NCI-H1694 treated with DMSO at 0.1 percent for 48 hours (cell line): Measurements from ENCODE around the gene BOLA1.
"Not testable (repeated sequence)": the region's sequence is repeated elsewhere in the genome, so short reads cannot be mapped to it uniquely, and the experiment has no call there.

Experiments used
- DNase-seq: peaks from one replicate; lab custom pipeline; 2025; lab: John Stamatoyannopoulos, UW

Gene BOLA1, protein sequence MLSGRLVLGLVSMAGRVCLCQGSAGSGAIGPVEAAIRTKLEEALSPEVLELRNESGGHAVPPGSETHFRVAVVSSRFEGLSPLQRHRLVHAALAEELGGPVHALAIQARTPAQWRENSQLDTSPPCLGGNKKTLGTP

GRCh38 chr1:149899460-149900284 lies at the start of gene BOLA1:
TSS of gene BOLA1 (plus strand) at chr1:149899568. CDS start at chr1:149900060, 492 bp downstream.
- peak; percentile 69 for DNase-seq

- DNase-seq = no peak
Measured at GRCh38 chr1:149849947-149850360, 49.4 kb upstream of the BOLA1 start.

- not testable (repeated sequence) for DNase-seq
Measured at GRCh38 chr1:149850732-149851345, 48.5 kb upstream of the BOLA1 start.

- not testable (repeated sequence) for DNase-seq
Measured at GRCh38 chr1:149851585-149852213, 47.7 kb upstream of the BOLA1 start.

GRCh38 chr1:149852263-149852662 lies 47.1 kb upstream of the BOLA1 start:
- not testable (repeated sequence) for DNase-seq

- not testable (repeated sequence) for DNase-seq
Measured at GRCh38 chr1:149860271-149860670, 39.1 kb upstream of the BOLA1 start.

DNA sequence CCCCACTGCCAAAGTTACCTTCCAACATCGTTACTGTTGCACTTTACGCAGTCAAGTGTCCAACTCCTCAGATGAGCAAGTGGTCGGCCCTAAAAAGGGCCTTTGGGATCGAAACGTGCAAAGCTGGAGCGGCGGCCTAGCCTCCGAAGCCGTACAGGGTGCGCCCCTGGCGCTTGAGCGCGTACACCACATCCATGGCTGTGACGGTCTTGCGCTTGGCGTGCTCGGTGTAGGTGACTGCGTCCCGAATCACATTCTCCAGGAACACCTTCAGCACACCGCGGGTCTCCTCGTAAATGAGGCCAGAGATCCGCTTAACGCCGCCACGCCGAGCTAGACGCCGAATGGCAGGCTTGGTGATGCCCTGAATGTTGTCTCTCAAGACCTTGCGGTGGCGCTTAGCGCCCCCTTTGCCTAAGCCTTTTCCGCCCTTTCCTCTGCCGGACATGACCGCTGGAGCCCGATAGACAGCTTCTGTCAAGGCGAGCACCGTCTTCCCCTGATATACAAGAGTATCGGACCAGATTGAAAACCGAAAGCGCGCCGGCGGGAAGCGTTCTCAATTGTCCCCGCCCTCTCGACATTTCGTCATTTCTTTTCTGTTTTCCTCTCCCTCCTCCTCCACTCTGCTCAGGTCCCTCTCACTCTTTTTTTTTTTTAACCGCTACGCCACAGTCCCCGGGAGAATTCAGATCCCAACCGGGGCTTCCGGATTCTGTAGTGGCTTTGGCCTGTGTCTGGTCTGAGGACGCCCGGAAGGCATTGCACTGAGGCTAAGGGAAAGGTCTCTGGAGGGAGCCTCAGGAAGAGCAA lies 38.5 kb upstream of the BOLA1 start:
- DNase-seq = not testable (repeated sequence)

GRCh38 chr1:149861497-149862054 lies 37.8 kb upstream of the BOLA1 start:
- DNase-seq = not testable (repeated sequence)

- not testable (repeated sequence) for DNase-seq
Measured at GRCh38 chr1:149866887-149867286, 32.5 kb upstream of the BOLA1 start.

DNA sequence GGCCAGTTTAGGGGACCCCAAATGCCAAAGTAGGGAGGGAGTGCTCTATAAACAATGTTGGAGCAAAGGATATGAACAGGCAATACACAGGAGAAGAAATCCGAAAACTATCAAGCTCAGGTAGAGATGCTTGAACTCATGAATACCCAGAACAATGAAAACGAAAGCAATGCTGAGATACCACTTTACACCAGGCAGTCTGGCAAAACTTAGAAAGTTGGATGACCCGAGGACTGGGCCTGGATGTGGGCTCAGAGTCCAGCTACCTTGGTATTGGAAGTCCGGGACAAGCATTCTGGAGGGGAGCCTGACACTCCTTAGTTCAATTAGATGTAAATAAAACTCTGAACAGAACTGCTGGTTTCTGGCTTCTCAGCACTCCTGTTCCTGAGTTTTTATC lies 26.3 kb upstream of the BOLA1 start:
- DNase-seq = not testable (repeated sequence)

DNA sequence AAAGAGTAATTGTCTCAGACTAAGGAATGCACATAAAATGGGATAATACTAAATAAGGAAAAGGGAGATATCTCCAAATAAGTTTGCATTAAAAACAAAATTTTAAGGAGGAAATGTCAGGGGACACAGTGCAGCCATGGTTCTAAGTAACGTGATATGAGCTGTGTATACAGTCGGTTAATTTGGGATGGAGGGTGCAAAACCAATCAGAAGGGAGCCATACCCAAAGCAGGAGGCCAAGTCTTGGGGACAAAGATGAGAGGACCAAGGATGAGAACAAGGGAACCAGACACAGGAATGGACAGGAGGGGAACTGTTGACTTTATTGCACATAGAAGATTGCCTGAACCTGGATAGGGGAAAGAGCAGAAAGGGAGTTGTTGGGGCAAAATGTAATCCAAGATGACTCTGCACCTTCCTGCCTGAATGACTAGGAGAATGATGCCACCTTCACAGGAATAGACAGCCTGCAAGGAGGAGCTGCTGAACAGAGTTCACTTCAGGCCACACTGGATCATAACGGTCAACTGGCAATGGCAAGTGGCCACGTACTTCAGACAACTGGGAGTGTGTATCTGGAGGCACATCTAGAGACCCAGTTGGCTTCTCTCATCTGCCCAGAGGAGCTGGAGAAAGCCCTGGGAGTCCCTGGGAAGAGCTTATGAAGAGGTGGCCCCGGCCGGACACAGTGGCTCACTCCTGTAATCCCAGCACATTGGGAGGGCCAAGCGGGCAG lies 22.0 kb upstream of the BOLA1 start:
- DNase-seq = no peak

DNA sequence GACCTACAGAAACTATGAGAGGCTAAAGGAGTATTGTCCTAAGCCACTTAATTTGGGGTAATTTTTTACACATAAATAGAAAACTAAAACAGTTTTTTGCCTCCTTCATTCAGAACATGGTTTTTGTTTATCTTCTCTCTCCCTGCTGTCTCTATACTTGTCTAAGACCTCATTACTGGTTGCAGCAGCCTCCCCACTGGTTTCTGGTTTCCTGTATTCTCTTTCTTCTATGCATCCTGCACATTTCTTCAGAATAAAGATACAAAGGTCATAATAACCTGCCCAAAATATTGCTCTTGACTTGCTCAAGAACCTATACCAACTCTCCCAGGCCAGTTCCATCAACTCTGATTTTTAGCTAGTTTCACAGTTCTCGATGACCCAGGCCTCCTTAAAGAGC lies 19.8 kb upstream of the BOLA1 start:
- DNase-seq = no peak

GRCh38 chr1:149881876-149882275 lies 17.5 kb upstream of the BOLA1 start:
- DNase-seq = no peak

DNA sequence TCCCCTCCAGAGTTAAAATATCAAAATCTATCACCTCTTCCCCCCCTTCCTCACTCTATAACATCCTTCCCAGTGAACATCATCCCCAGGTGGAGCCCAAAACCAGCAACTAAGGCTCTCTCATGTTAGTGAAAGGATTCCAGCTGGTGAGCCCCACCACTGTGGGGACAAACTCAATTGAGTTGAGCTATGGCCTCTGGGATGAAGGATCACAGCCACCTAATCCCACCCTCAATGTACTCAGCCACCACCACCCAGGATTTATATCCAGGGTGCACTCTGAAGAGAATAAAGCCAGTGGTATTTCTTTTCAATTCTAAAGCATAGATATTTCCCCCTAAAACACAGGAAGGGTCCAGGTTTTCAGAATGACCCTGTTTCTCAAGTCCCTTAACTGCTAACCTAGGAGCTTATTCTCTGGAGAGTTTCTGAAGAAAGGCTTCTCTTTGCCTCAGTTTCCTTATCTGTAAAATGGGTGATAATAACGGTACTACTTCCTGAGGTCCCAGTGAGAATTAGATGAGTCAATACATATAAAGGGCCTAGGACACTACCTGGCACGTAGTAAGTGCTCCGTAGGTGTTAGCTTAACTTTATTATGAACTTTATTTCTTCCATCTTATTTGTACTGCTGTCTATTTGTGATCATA lies 15.6 kb upstream of the BOLA1 start:
- DNase-seq = no peak

- peak; percentile 87 for DNase-seq
Measured at GRCh38 chr1:149884433-149885338, 14.7 kb upstream of the BOLA1 start.

GRCh38 chr1:149885339-149886120 lies 13.8 kb upstream of the BOLA1 start:
- DNase-seq = peak; percentile 87

DNA sequence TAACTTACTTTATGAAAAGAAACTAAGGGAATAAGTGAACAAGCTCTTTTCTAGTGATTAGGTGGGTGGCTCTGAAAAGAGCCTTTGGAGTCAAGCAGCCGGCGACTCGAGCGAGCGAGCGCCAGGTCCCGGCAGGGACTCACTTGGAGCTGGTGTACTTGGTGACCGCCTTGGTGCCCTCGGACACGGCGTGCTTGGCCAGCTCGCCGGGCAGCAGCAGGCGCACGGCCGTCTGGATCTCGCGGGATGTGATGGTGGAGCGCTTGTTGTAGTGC lies 13.3 kb upstream of the BOLA1 start:
- DNase-seq = not testable (repeated sequence)

GRCh38 chr1:149886396-149887195 lies 12.8 kb upstream of the BOLA1 start:
- peak; percentile 100 for DNase-seq
